Peyer's patch (tissue), 4 donors: ENCODE measurements around the gene GAMT. TPM values are rescaled to one million over a fixed set of nuclear protein-coding genes. Genes with fewer than 3 reads are reported as not detected.

Source experiments
- DNase-seq, 3 donors: peaks; one replicate each; pipeline ENCODE4 v3.0.0-alpha.2; 2017 to 2019
- H3K27ac ChIP-seq, 4 donors: fragments of 200-600 bp; sonication (generic); one replicate each; pipeline ENCODE4 v1.5.1; 2016 to 2019
- H3K27me3 ChIP-seq, 2 donors: fragments of 200-600 bp; sonication (generic); one replicate each; pipeline ENCODE4 v1.5.1; 2019
- H3K36me3 ChIP-seq, 3 donors: fragments of 200-600 bp; sonication (generic); one replicate each; pipeline ENCODE4 v1.5.1; 2016 to 2019
- H3K4me1 ChIP-seq, 4 donors: fragments of 200-600 bp; sonication (generic); one replicate each; pipeline ENCODE4 v1.5.1; 2016 to 2019
- H3K4me3 ChIP-seq, 4 donors: fragments of 200-600 bp; sonication (generic); 1 replicate in 3 of 4; 2 replicates in 1 of 4; pipeline ENCODE4 v1.5.1; 2016 to 2019; ENCODE audit warnings: mild to moderate bottlenecking in 1 of 4
- H3K9me3 ChIP-seq, 4 donors: fragments of 200-600 bp; sonication (generic); one replicate each; pipeline ENCODE4 v1.5.1; 2016 to 2019; ENCODE audit warnings: mild to moderate bottlenecking in 1 of 4
- CTCF ChIP-seq, 6 experiments: fragments of 450-650 bp in 4 of 6; fragments of 200-600 bp in 2 of 6; sonication (generic) in 1 of 6; IDR thresholded peaks; one replicate each; pipeline ENCODE4 v1.5.1; 2017 to 2019; ENCODE audit warnings: antibody characterized with exemption in 6 of 6, mild to moderate bottlenecking in 3 of 6, moderate library complexity in 1 of 6
- POLR2A ChIP-seq, 2 donors: fragments of 450-650 bp; IDR thresholded peaks; one replicate each; pipeline ENCODE4 v1.5.1; 2017; ENCODE audit warnings: antibody characterized with exemption in 2 of 2, mild to moderate bottlenecking in 2 of 2, moderate library complexity in 2 of 2
- total RNA-seq, 4 donors: library from RNA; depleted of rRNA; stranded (reverse); fragments of >200 nt; gene quantifications; one replicate each; pipeline ENCODE4 v1.1.0, GENCODE V29; 2016

Gene GAMT
- total RNA-seq, 4 donors from 2014 or later: 2.5 to 3.1 TPM; not detected in 2

- Histone ChIP-seq H3K27me3 (no peaks in the 10 kb centered on the region), H3K9me3 (no peaks in the 10 kb centered on the region), H3K27ac (peak overlapping the region; percentile 94 to 98 (median 97)), H3K4me3 (peak overlapping the region; percentile 94 to 100 (median 99)), H3K4me1 (peaks cover 10 to 55% (median 36%) of the 10 kb centered on the region in 4 donors), H3K36me3 (peaks cover 0 to 17% (median 0%) of the 10 kb centered on the region in 3 donors)
- no peak for TF ChIP-seq CTCF (IDR thresholded peaks at IDR 0.05)
- TF ChIP-seq POLR2A (IDR thresholded peaks at IDR 0.05): no peak
- DNase-seq: peak; percentile 39 to 70 (median 70)
Measured at GRCh38 chr19:1408300-1409203, 7.2 kb upstream of the GAMT start.

- peaks cover 0 to 8% (median 0%) of the 10 kb centered on the region in 3 donors for H3K36me3 ChIP-seq
- H3K27me3 ChIP-seq: no peaks in the 10 kb centered on the region
- H3K4me1 ChIP-seq: peaks cover 10 to 47% (median 36%) of the 10 kb centered on the region in 4 donors
- peak in 2 of 3 donors; percentile 32 to 64 for DNase-seq
- peak within 1 kb of the TSS; percentile 94 to 98 (median 97) for H3K27ac ChIP-seq
- TF ChIP-seq POLR2A (IDR thresholded peaks at IDR 0.05) (peak in 1 of 2 donors; percentile 59), CTCF (IDR thresholded peaks at IDR 0.05) (no peak)
- H3K9me3 ChIP-seq: no peaks in the 10 kb centered on the region
- H3K4me3 ChIP-seq: peak within 1 kb of the TSS; percentile 94 to 100 (median 99)
Measured at GRCh38 chr19:1407528-1408299, 6.4 kb upstream of the GAMT start, which contains the start of gene DAZAP1. TSS of gene DAZAP1 (plus strand) at chr19:1407586. CDS start at chr19:1407774, 188 bp downstream.

- H3K36me3 ChIP-seq: peaks cover 0 to 7% (median 0%) of the 10 kb centered on the region in 3 donors
- peak overlapping the region; percentile 40 to 100 (median 96) for H3K4me3 ChIP-seq
- H3K27me3 ChIP-seq: peaks cover 0 to 6% of the 10 kb centered on the region in 2 donors
- peak; percentile 34 to 50 (median 40) for TF ChIP-seq CTCF (IDR thresholded peaks at IDR 0.05)
- TF ChIP-seq POLR2A (IDR thresholded peaks at IDR 0.05): peak in 1 of 2 donors; percentile 20
- peaks cover 8 to 46% (median 31%) of the 10 kb centered on the region in 4 donors for H3K4me1 ChIP-seq
- peak; percentile 98 to 100 (median 99) for DNase-seq
- no peaks in the 10 kb centered on the region for H3K9me3 ChIP-seq
- H3K27ac ChIP-seq: peak overlapping the region; percentile 61 to 96 (median 90)
Measured at GRCh38 chr19:1406774-1407527, 5.6 kb upstream of the GAMT start.

- Histone ChIP-seq H3K4me3 (no peak overlapping the region), H3K4me1 (peaks cover 7 to 35% (median 13%) of the 10 kb centered on the region in 4 donors), H3K27ac (no peak overlapping the region), H3K9me3 (no peaks in the 10 kb centered on the region), H3K27me3 (peaks cover 0 to 6% of the 10 kb centered on the region in 2 donors), H3K36me3 (no peaks in the 10 kb centered on the region)
- no peak for DNase-seq
- TF ChIP-seq CTCF (IDR thresholded peaks at IDR 0.05) (no peak), POLR2A (IDR thresholded peaks at IDR 0.05) (no peak)
Measured at GRCh38 chr19:1402411-1403070, 1.2 kb upstream of the GAMT start.
